Subcutaneous abdominal adipose tissue (tissue), 5 donors: Measurements from ENCODE around the gene GYG1.

Experiments
- H3K27ac ChIP-seq: one replicate; pipeline ENCODE4 v1.7.0; 2013; ENCODE audit warnings: low read depth, mild to moderate bottlenecking, inconsistent platforms, low read length, moderate library complexity
- H3K27me3 ChIP-seq, 5 donors: one replicate each; pipeline ENCODE4 v1.7.0; 2013; ENCODE audit warnings: low read length in 5 of 5, inconsistent platforms in 1 of 5; ENCODE audit not compliant: control insufficient read depth in 5 of 5, insufficient read depth in 4 of 5
- H3K36me3 ChIP-seq, 5 donors: one replicate each; pipeline ENCODE4 v1.7.0; 2013; ENCODE audit warnings: low read length in 5 of 5; ENCODE audit not compliant: control insufficient read depth in 5 of 5, insufficient read depth in 5 of 5
- H3K4me1 ChIP-seq, 5 donors: one replicate each; pipeline ENCODE4 v1.7.0; 2013; ENCODE audit warnings: low read length in 5 of 5, mild to moderate bottlenecking in 3 of 5, moderate library complexity in 1 of 5; ENCODE audit not compliant: control insufficient read depth in 5 of 5, insufficient read depth in 5 of 5
- H3K4me3 ChIP-seq, 5 donors: one replicate each; pipeline ENCODE4 v1.7.0; 2013; ENCODE audit warnings: low read length in 5 of 5, low read depth in 1 of 5
- H3K9ac ChIP-seq, 5 donors: one replicate each; pipeline ENCODE4 v1.7.0; 2013; ENCODE audit warnings: low read length in 5 of 5, mild to moderate bottlenecking in 4 of 5, moderate library complexity in 3 of 5
- H3K9me3 ChIP-seq, 5 donors: one replicate each; pipeline ENCODE4 v1.7.0; 2013; ENCODE audit warnings: low read length in 5 of 5; ENCODE audit not compliant: control insufficient read depth in 5 of 5
- donor health status: healthy.
- donor health status: healthy.
- donor health status: healthy.
- donor health status: healthy.
- donor health status: healthy.

The GYG1 gene

DNA sequence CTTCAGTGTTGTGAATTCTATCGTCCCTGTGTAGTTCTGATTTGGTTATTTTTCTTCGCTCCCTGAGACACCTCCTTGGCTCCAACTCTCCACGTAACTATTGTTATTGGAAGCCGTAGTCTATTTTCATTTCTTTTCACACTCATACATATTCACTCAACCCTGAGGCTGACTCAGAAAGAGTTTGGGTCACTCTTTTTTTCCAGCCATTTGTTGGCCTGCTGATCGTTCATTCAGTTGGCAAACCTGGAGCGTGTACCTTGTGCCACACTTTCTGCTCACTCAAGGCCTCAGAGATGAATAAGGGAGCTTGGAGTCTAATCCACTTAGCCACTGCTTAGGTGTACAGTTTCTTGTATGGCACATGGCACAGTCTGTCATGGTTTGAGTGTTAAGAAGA, 22.4 kb downstream of the GYG1 start:
- H3K9me3 ChIP-seq = no peaks in the 10 kb centered on the region
- H3K36me3 ChIP-seq = peaks cover 11 to 55% (median 34%) of the 10 kb centered on the region in 5 donors
- H3K4me3 ChIP-seq = no peak overlapping the region
- H3K27me3 ChIP-seq = no peaks in the 10 kb centered on the region
- no peak overlapping the region for H3K9ac ChIP-seq
- no peak overlapping the region for H3K27ac ChIP-seq
- peaks cover 0 to 8% (median 0%) of the 10 kb centered on the region in 5 donors for H3K4me1 ChIP-seq

DNA sequence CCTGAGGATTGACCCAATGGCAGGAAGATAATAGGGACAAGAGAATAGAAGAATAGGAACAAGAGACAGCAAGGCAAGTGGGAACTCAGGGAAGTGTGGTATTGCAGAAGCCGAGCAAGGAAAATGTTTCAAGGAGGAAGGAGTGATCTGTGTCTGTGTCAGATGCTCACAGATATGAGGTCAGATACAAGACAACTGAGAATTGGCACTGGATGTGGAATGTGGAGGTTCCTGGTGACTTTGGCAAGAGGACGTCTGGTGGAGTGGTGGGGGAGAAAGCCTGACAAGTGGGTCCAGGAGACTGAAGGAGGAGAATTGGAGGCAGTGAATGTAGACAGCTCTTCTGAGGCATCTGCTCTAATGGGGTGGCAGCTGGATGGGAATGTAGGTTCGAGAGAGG, 24.1 kb downstream of the GYG1 start:
- H3K36me3 ChIP-seq = peaks cover 8 to 47% (median 28%) of the 10 kb centered on the region in 5 donors
- no peak overlapping the region for H3K27ac ChIP-seq
- peaks cover 0 to 8% (median 3%) of the 10 kb centered on the region in 5 donors for H3K4me1 ChIP-seq

DNA sequence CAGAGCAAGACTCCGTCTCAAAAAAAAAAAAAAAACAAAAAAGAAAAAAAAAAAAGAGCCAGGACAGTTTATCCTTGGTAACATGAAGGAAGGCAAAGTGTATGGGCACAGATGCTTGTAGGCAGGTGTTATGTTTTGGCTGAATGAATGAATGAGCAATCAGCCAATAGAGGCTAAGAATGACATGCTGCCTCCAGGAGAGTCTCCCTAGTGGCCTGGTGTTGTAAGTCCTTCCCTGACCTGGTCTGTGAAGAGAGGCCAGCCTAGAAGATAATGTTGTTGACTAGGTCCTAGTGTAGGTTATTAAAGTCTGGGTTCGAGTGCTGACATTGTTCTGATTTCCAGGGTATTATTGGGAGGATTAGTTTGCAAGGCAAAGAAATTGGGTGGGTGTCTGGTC, 24.9 kb downstream of the GYG1 start:
- Histone ChIP-seq H3K27me3 (no peaks in the 10 kb centered on the region), H3K4me3 (no peak overlapping the region), H3K36me3 (peaks cover 2 to 44% (median 20%) of the 10 kb centered on the region in 5 donors), H3K27ac (no peak overlapping the region), H3K9ac (no peak overlapping the region), H3K9me3 (no peaks in the 10 kb centered on the region), H3K4me1 (peaks cover 0 to 8% (median 3%) of the 10 kb centered on the region in 5 donors)

More for the DNA sequence above, 24.1 kb downstream of the GYG1 start:
- no peaks in the 10 kb centered on the region for H3K27me3 ChIP-seq
- no peak overlapping the region for H3K4me3 ChIP-seq
- H3K9me3 ChIP-seq = no peaks in the 10 kb centered on the region
- no peak overlapping the region for H3K9ac ChIP-seq

DNA sequence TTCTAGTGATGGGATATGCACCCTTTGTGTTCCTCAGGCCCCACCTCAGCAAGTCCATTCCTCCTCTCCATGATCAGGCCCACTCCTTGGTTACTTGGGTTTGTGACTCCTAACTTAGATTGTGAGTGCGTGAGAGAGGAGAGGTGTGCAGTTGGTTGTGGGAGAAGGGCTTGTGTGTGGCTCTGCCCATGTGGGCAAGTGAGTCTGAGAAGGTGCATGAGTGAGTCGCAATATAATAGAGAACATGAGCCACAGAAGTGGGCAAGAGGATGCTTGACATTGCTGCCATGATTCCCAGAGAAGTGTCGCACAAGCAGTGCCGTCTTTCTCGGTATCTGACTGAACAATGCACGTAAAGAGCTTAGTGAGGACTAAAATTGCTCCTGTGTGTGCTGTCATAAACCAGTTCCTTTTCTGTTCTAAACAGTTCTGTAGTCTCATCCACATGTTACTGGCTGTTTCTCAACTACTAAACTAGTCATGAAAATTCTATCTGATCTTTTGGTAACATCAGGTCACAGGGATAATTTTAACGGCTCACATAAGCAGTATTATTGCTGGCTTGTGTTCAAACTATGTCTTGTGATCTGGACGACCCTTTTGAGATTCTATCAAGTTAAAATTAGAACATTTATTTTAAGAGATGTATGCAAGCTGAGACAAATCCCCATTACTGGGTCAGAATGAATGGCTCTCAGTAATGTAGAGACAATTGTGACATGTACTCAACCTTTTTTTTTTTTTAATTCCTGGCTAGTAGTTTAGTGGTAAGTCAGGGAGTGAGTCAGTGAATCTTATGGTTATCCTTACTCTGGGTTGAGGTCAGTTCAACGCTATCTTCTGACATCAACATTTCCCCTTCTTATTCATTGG, 25.6 kb downstream of the GYG1 start:
- Histone ChIP-seq H3K4me3 (no peak overlapping the region), H3K27me3 (no peaks in the 10 kb centered on the region), H3K4me1 (peaks cover 0 to 6% (median 0%) of the 10 kb centered on the region in 5 donors), H3K27ac (no peak overlapping the region), H3K9ac (no peak overlapping the region), H3K9me3 (no peaks in the 10 kb centered on the region), H3K36me3 (peaks cover under 1 to 43% (median 23%) of the 10 kb centered on the region in 5 donors)

DNA sequence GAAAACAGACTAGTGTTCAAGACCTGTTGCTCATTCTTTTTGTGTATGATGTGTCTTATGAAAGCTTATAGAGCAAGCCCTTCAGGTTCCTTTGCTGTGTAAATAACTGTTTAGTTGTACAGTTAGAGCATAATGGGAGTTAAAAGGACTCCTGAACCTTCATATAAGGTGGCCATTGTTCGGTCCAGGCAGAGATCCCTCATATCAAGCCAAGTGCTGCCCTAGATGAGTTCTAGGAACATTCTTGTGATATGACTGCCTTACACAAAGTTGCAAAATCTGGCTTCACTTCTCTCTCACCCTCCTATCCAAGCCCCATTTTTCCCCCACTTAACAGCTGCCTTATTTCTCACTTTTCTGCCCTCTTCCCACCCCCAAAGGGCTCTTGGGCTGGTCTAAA, 26.9 kb downstream of the GYG1 start:
- Histone ChIP-seq H3K4me3 (no peak overlapping the region), H3K36me3 (peaks cover 3 to 40% (median 23%) of the 10 kb centered on the region in 5 donors), H3K9ac (no peak overlapping the region), H3K9me3 (no peaks in the 10 kb centered on the region), H3K4me1 (peaks cover 0 to 6% (median 0%) of the 10 kb centered on the region in 5 donors), H3K27me3 (no peaks in the 10 kb centered on the region), H3K27ac (no peak overlapping the region)

DNA sequence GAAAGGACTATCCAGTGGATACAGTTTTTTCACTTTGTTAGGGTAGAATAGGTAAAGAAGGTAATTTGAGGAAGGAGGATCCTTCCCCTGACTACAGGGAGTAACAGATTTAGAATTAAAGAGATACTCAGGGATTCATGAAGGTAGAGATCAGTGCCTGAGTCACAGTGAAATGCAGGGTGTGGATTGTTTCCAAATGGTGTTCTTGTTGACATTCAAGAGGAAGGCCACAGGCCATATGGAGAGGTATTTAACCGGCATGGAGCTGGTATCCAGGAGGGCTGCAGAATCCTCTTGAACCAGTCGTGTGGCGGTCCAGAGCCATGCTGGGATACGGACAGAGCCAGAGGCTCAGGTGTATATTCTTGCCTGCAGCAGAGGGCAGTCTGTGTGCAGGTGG, 28.2 kb downstream of the GYG1 start:
- H3K4me1 ChIP-seq = peaks cover 0 to 6% (median 0%) of the 10 kb centered on the region in 5 donors

DNA sequence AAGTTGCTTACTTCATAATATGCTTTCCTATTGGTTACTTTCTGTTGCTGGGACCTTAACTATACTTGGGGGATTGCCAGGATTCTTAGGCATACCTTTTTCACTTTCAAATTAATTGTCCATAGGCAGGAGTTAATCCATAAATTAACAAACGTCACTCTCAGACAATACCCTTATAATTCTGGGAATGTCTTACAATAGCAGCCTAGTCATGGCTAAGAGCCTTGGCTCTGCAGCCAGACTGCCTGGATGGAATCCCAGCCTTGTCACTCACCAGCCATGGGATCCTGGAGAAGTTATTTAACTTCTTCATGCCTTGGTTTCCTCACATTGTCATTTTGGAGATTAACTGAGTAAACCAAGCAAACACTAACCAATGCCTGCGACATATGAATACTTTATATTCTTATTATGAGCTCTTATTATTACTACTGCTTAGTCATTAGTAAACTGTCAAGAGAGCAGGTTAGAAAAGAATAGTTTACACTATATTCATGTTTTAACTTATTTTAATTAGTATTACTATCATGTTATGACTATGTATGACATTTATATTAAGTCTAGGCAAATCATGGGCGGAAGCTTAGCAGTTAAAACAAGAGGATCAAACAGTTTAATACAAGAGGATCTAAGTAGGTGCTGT, 29.0 kb downstream of the GYG1 start:
- Histone ChIP-seq H3K27me3 (no peaks in the 10 kb centered on the region), H3K36me3 (peaks cover 16 to 48% (median 35%) of the 10 kb centered on the region in 5 donors), H3K9me3 (no peaks in the 10 kb centered on the region), H3K4me3 (no peak overlapping the region), H3K4me1 (peaks cover 0 to 6% (median 0%) of the 10 kb centered on the region in 5 donors), H3K9ac (no peak overlapping the region), H3K27ac (no peak overlapping the region)

More for the DNA sequence above, 28.2 kb downstream of the GYG1 start:
- Histone ChIP-seq H3K9me3 (no peaks in the 10 kb centered on the region), H3K4me3 (no peak overlapping the region), H3K36me3 (peaks cover 10 to 44% (median 28%) of the 10 kb centered on the region in 5 donors), H3K9ac (no peak overlapping the region), H3K27me3 (no peaks in the 10 kb centered on the region), H3K27ac (no peak overlapping the region)

DNA sequence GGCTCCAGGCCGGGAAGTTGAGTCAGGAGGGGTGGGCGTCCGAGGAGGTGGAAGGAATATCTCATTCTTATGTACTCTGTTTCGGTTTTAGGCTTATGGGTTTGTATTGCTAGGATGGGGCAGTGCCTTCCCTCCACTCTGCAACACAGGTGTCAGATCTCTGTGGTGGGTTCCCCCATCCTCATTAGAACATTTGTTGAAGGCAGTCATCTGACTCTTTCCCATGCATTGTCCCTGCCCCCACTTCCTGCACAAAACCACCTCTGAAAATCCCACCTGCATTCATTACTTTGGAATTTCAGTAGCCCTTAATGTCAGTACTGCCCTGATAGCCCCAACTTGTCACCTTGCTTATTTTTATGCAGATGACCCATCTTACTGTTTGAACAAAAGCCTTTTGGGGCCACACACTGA, 29.5 kb downstream of the GYG1 start:
- H3K36me3 ChIP-seq = peaks cover 21 to 52% (median 37%) of the 10 kb centered on the region in 5 donors

DNA sequence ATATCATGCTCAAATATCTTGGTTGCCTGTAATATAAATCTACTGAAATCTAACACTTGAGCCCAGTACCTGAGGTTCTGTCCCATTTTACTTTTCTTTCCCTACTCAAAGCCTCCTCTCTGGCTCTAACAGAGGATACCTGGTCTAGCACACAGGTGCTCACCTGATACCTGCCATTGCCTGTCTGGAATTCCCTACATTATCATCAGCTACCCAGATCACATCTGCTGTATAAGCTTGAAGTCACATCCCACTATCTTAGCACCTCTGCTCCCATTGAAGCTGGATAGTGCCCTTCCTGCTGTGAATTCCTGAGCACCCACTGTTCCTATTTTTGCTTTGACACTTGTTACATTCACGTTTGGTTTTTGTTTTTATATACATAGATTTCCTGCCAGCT, 30.5 kb downstream of the GYG1 start:
- H3K27ac ChIP-seq = no peak overlapping the region
- H3K4me1 ChIP-seq = peaks cover 0 to 3% (median 0%) of the 10 kb centered on the region in 5 donors
- H3K36me3 ChIP-seq = peaks cover 23 to 59% (median 37%) of the 10 kb centered on the region in 5 donors
- no peaks in the 10 kb centered on the region for H3K9me3 ChIP-seq
- no peak overlapping the region for H3K4me3 ChIP-seq
- no peaks in the 10 kb centered on the region for H3K27me3 ChIP-seq
- H3K9ac ChIP-seq = no peak overlapping the region

More for the DNA sequence above, 29.5 kb downstream of the GYG1 start:
- no peaks in the 10 kb centered on the region for H3K27me3 ChIP-seq
- no peak overlapping the region for H3K27ac ChIP-seq
- peaks cover 0 to 6% (median 0%) of the 10 kb centered on the region in 5 donors for H3K4me1 ChIP-seq
- H3K9ac ChIP-seq = no peak overlapping the region
- H3K4me3 ChIP-seq = no peak overlapping the region
- H3K9me3 ChIP-seq = no peaks in the 10 kb centered on the region

DNA sequence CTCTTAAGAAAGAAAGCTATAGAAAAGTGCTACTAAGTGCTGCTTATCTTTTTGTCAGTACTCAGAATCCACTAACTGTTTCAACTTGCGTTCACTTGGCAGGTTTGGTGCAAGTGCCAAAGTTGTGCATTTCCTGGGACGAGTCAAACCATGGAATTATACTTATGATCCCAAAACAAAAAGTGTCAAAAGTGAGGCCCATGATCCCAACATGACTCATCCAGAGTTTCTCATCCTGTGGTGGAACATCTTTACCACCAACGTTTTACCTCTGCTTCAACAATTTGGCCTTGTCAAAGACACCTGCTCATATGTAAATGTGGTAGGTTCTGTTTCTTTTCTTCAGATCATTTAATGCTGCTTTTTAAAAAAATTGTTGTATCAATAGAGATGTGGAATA, 32.6 kb downstream of the GYG1 start:
- Histone ChIP-seq H3K36me3 (peaks cover 37 to 69% (median 43%) of the 10 kb centered on the region in 5 donors), H3K27me3 (no peaks in the 10 kb centered on the region), H3K27ac (no peak overlapping the region), H3K9ac (no peak overlapping the region), H3K4me3 (no peak overlapping the region), H3K4me1 (peaks cover 0 to 3% (median 0%) of the 10 kb centered on the region in 5 donors), H3K9me3 (no peaks in the 10 kb centered on the region)
